Stimulated activated CD8-positive, alpha-beta memory T cell treated with anti-CD3 and anti-CD28 coated beads, Interleukin-12 subunit alpha, Interleukin-12 subunit beta, amount 100 ng/mL, for 24 hours (primary cell): Measurements from ENCODE around the gene MYL1.

ENCODE experiments used
- DNase-seq: peaks from one replicate; pipeline ENCODE4 v3.0.0-alpha.2; 2020; ENCODE audit errors: extremely low read depth

MYL1 gene

DNA sequence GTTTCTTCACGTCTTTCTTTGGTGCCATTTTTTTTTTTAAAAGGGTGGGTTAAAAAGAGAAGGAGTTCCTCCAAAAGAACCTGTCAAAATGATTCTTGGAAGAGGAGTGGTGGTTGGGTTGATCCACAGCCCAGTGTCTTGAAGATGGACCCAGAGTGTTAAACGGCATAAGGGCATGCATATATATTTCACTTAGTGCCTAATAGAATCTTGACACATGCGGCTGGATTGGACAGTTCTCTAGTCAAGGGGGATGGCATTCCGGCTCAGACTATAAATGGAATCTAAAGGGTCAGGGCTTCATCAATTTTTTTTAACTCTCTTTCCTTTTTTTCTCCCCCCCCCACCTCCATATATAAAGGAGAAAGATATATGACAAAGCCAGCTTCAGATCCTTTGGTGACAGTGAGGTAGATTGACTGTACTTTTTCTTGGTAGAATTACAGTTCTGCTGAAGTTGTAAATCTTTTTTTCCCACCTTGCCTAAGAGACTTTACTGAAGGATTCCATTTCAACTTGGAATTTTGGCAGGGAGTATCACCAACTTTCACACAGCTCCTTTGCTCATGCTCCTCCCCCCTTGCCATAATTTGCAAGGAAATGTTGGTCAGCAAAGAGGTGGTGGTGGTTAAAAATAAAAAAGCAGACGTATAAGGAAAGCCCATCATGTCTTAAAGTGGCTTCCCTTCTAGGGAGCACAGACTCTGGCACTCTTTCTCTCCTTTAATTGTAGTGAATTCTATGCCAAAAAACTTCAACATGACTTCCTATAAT, at the start of gene MYL1:
TSS of gene MYL1 (minus strand) at position 160 of the 774 bp plus-strand sequence. CDS start at position 28, 132 bp downstream.
- no peak for DNase-seq

DNA sequence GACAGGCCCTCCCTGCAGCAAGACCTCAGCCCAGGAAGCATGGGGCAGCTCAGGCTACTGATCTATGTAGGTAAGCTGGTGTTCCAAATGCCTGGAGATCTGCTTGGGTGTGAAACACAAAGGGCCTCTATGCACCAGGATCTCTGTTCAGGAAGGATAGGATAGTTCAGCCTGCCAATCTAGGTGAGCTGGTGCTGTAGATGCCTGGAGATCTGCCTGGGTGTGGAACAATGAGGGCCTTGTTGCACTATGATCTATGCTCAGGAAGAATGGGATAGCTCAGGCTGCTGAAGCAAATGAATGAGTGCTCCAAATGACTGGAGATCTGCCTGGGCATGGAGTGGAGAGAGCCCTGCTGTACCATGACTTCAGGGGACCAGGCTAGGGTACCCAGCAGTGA, 48.9 kb upstream of the MYL1 start:
- DNase-seq = no peak

DNA sequence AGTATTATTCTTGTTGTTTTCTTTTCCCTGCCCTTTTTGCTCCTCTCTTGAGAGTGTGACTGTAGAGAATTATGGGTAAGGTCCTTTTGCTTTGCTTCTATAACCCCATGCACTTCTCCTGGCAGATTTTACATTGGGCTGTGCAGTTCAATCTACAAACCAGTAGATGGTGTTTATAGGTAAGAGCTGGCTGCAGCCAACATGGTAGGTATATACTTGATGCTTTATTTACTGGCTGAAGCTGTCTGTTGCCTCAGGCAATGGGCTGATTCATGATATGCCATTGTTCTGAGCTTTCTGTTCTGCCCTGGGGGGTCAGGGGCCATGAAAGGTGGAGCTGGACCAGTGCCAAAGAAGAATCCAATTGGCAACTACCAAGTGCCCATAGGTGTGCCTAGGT, 48.3 kb upstream of the MYL1 start:
- no peak for DNase-seq

DNA sequence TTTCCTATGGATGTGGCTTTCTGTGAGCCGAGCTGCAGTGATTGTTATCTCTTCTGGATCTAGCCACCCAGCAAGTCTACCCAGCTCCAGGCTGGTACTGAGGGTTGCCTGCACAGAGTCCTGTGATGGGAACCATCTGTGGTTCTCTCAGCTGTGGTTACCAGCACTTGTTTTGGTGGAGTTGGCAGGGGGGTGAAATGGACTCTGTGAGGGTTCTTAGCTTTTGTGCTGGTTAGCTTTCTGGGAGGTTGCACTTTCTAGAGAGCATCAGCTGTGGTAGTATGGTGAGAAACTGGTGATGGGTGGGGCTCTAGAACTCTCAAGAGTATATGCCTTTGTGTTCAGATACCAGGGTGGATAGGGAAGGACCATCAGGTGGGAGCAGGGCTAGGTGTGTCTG, 45.4 kb upstream of the MYL1 start:
- DNase-seq = no peak

DNA sequence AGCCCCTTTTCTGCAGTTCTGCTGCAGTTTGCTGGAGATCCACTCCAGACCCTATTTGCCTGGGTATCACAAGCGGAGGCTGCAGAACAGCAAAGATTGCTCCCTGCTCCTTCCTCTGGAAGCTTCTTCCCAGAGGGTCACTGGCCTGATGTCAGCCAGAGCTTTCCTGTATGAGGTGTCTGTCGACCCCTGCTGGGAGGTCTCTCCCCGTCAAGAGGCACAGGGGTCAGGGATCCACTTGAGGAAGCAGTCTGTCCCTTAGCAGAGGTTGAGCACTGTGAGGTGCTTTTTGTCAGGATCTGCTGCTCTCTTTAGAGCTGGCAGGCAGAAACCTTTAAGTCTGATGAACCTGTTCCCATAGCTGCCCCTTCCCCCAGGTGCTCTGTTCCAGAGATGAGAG, 42.0 kb upstream of the MYL1 start:
- no peak for DNase-seq

DNA sequence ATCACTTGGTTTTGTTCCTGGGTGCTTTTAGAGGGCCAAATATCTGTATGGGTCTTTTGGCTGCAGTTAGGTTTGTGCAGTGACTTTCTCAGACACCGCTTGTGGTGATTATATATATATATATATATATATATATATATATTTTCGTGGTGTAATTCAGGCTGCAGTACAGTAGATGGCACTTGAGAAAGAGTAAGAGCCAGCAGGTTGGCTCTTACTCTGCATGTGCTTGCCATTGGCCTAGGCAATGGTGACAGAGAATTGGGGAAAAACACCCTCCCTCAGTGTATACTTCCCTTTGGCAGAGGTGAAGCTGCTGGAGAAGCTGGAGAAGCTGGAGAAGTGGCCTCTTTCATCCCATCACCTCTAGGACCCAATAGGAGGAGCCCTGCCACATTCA, 22.2 kb upstream of the MYL1 start:
- no peak for DNase-seq

DNA sequence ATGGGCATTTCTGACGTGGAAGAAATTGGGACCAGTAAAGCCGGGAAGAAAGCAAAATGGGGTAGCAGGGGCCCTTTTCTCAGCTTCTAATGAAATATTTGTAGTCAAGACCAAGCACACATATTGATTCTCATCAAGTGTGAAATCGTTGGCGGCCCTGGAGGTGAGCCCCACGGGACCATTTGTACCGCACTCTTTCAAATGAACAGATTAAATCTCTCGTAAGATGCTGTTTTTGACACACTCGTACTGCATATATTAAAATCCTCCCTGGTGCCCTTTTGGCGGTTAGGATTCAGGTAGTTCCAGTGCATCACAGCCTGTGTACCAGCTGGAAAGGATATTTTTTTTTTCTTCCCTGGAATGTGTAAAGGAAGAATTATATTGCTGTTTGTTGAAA, 9.9 kb upstream of the MYL1 start:
- DNase-seq = no peak

DNA sequence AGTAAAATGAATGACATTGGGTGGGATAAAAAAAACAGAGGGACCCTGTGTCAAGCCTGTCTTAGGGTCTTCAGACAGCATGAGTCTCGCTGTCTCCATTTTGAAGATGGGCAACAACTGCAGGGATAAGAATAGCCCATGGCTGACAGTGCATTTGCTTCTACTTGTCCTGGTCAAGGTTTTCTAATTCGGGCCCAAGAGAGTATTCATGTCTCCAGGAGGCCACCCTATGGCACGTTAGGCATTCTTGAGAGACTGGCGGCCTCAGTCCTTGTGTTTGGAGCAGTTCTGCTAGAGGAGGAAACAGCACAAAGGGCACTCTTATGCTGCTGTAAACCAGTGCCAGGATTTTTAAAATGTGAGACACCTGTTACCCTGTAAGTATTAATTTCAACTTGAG, 9.5 kb upstream of the MYL1 start:
- no peak for DNase-seq

DNA sequence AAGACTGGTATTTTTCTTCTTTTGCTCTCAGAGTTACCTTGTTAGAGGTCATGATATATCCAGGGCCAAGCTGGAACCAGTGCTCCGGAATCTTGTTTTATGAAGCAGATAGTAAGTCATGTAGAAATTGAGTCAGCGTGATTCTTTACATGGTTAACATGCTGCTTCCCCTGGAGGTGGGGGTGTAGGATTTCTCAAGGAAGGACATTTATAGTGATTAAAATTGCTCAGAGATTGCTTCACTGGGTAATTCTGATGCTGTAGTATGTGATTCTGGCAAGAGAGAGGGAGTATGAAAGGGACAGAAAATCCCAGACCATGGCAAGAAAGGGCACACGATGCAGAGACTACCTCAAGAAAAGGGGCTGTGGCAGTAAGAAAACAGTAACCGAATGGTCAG, 8.0 kb upstream of the MYL1 start:
- no peak for DNase-seq

DNA sequence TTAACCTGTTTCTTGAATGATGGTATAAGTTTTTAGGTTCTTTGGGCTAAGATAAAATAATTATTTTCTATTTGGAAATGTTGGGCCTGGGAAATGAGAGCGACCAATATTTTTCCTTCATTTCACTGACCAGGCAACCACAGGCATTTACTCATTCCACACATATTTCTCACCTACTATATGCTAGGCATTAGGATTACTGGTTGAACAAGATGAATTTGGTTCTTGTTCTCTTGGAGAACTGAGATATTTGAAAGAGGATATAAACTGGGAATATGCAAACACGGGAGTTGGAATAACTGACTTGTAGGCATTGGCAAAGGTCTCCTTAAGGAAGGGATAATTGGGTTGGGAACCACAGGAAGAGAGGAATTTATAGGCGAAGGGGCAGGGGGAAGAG, 3.9 kb upstream of the MYL1 start:
- no peak for DNase-seq

DNA sequence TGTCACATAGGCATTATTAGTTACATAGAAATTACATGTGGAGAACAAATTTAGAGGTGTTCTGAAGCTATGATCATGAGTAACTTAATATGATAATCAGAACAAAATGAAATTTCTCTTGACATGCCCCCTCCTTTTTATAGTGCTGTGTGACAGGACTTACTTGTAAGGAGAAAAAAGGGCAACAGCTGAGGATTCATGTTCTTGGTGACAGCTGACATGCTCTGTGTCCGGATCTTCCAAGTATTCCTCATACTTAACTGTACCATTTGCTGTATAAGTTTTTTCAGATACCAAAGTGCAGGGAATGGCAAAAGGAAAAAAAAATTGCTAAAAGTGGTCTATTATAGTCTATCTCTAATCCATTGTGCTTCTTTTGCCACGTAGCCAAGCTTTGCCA, 3.5 kb upstream of the MYL1 start:
- no peak for DNase-seq

DNA sequence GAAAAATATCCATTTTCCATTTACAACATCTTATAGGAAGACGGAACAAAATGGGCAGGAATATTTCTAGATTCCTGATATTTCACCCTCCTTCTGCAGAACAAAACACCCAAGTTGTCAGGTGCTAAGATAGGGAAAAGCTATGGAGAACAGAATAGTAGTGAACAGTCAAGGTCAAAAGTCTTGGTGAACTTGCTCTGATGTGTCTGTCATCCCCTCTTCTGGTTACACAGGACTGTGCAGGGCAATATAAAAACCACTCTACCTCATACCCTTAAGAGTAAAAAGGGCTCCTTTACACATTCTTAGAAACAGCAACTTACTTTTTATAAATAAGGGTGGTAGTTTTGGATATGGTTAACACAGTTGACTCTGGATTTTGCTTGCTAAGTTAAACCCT, 4.4 kb downstream of the MYL1 start:
- DNase-seq = no peak

DNA sequence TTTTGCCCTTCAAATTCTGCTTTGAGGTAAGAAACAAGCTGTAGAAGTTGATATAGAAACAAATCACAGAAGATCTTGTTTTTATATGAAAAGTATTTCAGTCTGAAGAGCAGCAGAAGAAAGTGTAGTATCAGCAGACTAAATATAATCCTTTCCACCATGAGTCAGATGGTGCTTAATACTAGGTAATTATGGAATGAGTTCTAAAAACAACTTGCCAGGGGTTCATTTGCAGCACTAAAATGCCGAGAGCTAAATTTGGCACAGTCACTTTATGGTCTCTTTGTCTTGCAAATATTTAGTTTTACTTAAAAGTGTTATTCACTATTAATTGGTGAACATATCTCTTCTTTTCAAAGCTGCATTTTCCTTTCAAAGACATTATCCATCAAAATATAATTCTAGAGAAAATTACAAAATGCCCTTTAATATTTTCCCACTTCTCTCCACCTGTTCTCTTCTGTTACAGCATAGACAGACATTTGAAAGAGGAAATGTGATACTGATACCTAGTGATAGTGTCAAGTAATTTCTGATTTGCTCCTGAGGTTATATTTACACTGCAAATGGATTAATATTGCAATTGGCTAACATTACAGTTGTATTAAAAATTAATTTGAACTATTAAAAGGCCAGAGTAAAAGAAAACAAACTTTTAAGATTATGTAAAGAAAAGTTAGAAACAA, 5.3 kb downstream of the MYL1 start:
- no peak for DNase-seq

DNA sequence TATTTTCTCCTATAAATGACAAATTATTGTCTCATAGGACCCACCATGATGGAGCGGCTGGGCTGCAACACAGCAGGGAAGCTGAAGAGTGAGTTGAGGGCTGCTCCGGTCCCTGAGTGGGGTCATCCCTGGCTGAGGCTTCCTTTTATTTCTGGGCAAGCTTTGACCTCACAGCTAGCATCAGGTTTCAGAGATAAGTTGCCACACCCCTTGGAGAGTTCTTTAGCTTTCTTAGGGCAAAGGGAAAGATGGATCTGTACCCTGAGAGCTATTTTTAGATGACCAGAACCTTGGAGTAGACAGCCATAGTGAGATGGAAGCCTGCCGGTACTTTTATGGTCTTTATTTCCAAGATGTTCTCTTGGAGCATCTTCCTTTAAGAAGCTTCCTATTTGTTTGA, 11.5 kb downstream of the MYL1 start:
- DNase-seq = no peak

DNA sequence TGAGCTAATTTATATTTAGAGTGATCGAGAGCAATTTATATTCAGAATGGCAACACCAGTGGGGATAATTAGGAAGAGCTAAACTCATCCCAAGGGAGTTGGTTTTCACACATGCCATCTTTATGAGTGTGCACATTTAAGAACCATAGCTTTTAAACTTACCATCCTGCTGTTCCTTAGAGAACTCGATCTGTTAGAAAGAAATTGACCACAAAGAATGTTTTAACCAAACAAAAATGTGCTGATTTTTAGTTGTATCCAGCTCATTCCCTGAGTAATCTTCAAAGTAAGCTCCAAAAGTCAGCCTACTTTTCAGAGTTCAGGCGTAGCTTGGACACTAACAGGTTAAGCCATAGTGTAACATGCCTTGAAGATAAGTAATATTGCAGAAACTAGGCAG, 12.6 kb downstream of the MYL1 start:
- DNase-seq = no peak

DNA sequence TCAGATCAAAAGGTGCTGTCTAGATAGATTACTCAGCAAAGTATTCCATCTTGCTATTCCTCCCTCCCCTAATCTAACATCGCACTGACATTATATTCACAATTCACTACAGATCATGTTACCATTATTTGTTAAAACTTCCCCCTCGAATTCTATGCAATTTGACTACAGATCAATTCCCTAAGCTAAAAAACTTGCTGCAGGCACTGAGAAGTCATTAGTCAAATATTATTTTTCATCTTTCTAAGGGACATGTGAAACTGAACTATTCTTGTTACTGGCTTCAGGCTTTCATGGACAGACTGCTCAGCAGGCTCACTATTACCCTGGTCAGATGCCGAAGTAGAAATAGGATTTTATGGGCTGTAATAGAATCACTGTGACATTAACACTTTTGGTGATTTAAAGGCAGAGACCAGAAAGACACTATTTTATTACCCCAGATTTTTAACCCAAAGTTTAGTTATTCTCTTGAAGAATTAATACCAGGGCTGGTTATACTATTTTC, 15.1 kb downstream of the MYL1 start:
- no peak for DNase-seq

DNA sequence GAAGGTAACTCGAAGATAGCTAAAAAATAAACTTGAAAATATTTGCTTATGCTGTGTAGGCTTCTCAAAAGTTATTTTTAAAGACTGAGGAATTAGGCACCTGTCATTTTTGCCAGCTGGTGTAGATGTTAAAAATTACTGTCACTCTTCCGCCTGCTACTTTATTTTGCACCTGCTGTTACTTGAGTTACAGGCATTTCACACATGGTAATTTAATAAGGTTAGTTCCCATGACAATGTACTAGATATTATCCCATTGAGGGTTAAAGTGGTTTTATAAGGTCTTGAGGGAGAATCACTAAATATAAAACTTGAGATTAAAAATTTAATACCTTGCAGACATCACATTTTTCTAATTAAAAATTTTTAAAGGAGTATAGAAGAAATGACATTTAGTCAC, 26.6 kb downstream of the MYL1 start:
- DNase-seq = no peak

DNA sequence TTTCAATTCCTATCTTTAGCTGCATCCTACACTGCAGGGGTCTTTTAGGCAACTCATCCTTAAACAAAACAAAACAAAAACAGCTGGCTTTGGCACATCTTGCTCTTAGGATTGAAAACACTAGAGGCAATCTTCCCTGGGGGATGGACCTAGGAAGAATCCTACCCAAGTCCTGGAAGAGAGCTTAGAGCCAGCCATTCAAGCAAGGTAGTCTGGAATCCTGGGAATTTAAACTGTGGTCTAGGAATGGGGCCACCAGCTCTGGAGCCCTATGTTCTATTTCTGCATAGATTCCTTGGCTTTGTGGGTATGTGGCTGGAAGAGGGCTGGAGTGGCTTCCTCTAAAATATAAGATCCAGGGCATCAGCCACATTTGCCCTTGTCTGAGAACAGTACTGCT, 27.7 kb downstream of the MYL1 start:
- no peak for DNase-seq

DNA sequence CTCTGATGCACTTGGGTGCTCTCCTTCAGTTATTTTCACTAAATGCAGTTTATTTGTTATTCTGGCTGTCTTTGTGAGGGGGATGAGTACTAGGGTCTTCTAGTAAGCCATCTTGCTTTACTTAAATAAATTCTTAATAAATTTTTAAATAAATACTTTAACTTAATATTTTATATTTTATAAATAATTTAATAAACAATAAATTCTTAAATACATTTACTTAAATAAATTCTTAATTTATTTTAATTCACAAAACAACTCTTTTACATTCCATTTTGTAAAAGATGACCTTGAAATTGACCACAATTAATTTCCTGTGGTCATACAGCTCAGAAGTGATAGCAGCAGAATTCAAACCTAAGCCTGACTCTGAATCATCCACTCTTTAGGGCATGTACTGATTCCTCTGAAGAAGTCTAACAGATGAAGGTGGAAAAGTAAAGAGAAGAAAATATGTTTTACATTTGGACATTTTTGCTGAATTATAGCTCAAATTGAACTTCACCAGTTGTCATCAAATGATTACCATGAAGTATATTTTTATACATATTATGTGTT, 28.8 kb downstream of the MYL1 start:
- DNase-seq = no peak

DNA sequence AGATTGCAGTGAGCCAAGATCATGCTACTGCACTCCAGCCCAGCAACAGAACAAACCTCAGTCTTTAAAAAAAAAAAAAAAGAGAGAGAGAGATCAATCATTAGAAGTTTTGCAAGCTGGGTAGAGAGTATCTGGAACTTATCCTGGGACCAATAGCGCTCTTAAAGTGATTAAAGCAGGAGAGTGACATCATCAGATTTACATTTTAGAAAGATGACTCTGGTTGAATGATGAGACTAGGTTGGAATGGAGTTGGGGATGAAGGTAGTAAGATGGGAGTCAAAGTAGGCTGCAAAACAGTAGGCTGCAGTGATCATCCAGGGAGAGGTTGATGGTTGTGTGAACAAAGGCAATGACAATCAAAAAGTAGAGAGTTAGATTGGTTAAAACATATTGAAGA, 37.8 kb downstream of the MYL1 start:
- no peak for DNase-seq

DNA sequence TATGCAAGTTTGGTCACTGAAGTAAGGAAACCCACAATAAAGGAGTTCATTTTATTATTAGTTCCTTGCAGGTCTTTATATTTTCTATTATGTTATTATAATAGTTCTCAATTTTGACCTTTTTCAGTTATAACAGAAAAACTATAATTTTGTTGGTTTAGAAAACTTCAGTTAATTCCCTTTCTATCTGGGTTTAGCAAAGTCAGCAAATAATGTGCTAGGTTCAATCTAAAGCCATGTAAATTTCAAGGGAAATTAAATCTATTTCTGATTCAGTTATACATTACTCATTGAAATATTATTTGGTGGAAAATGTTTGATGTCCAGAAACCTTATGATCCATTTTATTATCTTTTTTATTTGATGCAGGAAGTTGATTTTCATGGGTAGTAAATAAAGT, 43.7 kb downstream of the MYL1 start:
- no peak for DNase-seq

DNA sequence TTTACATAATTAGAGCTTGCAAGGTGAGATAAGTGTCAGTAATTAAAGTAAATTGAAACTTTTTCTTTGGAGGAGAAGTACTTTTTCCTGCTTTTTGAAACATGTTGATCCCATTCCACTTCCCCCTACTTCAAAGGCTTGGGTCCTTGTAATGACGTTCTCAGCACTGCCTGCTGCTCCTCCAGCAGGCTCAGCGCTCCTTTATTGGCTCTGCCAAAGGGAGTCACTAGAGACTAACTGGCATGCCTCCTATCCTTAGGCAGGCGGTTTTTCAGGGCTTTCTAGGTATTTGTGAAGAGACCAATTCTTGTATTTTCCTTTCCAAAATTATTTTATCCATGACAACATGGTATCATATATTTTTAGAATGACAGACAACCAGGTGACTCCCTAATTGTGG, 45.8 kb downstream of the MYL1 start:
- DNase-seq = no peak

DNA sequence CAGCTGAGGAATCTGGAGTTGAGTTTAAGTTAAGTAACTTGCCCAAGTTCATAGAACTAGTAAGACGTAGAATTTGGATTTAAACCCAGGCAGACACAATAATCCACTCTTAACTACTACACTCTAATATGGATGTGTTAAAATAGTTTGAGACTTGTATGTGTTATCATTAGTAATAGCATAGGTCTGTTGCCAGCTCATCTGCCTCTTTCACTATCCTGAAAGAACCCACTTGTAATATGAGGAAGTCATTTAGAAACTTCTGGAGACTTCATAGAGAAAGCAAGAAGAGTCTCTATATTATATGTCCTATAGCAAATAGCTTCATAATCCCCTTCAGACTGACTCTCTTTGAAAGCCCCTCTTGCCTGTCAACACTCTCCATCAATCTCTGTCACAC, 46.7 kb downstream of the MYL1 start:
- DNase-seq = no peak
